GM18520 (cell line): ENCODE data around the gene DGLUCY.
A peak's percentile ranks its signal among the peaks of the same experiment; 100 is the strongest.
"Not testable (repeated sequence)": the region's sequence is repeated elsewhere in the genome, so short reads cannot be mapped to it uniquely, and the experiment has no call there.

ENCODE experiments used
- ATAC-seq: cut with Tn5 transposase; IDR thresholded peaks from one replicate; pipeline ENCODE4 v1.9.1; 2021; ENCODE audit not compliant: unreplicated experiment

Gene DGLUCY, protein sequence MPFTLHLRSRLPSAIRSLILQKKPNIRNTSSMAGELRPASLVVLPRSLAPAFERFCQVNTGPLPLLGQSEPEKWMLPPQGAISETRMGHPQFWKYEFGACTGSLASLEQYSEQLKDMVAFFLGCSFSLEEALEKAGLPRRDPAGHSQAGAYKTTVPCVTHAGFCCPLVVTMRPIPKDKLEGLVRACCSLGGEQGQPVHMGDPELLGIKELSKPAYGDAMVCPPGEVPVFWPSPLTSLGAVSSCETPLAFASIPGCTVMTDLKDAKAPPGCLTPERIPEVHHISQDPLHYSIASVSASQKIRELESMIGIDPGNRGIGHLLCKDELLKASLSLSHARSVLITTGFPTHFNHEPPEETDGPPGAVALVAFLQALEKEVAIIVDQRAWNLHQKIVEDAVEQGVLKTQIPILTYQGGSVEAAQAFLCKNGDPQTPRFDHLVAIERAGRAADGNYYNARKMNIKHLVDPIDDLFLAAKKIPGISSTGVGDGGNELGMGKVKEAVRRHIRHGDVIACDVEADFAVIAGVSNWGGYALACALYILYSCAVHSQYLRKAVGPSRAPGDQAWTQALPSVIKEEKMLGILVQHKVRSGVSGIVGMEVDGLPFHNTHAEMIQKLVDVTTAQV

DNA sequence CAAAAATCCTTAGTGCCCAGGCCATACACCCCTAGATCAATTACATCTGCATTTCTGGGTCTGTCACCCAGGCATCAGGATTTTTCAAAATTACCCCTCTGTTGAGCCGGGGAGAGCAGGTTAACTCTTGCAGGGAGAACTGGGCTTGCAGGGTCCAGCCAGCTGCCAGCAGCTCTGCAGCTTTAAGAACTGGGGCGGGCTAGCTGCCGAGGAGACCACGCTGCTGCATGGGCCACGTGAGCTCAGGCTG is at the start of gene DGLUCY:
Gene DGLUCY, plus strand, starts transcription at position 245 of the 250 bp plus-strand sequence. CDS start 46,222 bp downstream, outside the sequence.
- peak; percentile 34 for ATAC-seq

DNA sequence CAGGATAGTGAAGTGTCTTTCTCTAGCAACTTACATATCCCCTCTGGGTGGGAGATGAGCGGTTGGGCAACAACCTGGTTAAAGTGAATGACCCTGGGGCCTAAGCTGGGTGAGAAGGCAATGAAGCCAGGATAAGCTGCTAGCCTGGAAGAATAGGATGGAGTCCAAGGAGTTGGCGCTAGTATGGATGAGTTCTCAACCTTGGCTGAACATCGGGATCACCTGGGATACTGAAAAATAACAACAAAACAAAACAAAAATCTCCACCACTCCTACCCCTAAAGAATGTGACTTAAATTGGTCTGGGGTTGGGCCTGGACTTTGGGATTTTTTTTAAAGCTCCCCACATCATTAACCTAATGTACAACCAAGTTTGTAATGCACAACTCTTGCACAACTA is 48.6 kb upstream of the DGLUCY start:
- no peak for ATAC-seq

DNA sequence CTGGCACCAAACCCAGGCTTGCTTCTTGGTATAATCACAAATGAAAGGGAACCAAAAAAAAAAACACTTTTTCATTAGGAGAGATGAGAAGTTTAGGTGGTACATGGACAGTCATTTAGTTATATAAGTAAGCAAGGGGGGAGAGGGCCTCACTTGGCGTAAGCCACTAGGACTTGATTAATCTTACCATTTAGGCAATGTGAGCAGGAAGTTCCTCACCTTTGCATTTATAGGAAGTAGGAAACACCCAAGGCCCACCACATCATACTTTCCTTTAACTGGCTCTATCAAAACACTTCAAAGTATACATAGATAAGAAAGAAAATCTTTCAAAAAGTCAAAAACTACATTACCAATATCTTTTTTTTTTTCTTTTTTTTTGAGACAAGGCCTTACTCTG is 46.7 kb upstream of the DGLUCY start:
- ATAC-seq = no peak

DNA sequence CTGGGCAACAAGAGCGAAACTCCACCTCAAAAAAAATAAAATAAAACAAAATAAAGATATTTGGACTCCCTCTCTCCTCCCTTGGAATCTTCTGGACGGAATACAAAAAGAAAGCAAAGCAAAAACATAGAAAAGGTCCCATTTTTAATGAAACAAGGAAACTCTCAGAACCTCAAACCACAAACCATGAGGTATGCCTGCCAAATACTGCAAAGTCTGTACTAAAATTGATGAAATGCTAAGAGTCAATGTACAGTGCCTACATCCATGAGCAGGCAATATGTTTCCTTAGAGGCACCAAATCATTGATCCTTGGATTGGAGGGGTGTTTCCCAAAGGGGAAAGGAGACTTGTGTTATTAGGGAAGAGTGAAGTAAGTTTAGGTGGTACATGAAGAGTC is 45.2 kb upstream of the DGLUCY start:
- ATAC-seq = no peak

DNA sequence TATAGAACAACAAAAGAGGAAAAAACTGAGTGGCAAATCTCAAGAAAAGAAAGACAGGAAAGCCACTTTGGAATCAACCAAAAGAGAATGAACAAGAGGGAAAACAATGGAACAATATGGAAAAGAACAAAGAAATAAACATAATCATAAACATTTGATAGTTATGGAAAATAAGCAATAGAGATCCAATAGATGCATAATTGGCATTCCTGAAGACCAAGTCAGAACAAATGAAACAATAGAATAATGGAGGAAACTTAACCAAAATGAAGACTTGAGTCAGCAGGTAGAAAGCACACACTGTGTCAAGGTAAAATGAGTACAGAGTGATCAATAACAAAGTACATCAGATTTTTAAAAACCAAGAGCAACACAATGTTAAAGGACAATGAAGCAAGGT is 43.3 kb upstream of the DGLUCY start:
- ATAC-seq = no peak

DNA sequence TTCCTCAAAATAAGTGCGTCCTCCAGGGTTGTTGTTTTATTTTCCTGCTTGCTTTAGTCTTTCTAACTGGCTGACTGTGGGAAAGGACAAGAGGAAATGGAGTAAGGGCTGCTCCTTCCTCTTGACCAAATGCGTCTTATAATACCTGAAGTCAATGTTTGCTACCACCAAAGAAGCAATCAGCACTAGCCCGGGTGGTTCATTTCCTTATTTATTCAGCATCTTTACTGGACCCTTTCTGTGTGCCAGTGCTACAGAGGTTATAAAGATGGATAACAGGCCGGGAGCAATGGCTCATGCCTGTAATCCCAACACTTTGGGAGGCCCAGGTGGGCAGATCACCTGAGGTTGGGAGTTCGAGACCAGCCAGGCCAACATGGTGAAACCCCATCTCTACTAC is 38.3 kb upstream of the DGLUCY start:
- no peak for ATAC-seq

DNA sequence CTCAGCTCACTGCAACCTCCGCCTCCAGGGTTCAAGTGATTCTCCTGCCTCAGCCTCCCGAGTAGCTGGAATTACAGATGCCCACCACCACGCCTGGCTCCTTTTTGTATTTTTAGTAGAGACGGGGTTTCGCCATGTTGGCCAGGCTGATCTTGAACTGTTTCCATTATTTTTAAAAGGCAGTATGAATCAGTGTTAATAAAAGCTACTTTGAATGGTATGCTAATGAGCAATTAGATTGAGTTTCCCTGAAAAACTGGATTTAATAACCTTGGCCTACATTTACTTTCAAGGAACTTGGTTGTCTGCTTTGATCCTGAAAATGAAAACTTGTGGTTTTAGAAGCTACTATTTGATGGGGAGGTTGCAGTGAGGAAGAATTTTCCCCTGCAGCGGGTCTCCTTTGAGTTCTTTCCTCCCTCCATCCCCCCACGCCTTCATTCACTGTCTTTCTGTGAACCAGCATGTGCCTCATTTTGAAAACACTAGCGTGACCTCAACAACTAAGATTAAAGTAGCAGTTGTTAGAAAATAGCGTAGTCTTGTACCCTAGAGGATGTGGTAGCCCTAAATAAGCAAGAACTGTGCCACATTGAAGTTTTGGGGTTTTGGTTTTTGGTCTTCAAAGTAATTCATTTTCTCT is 35.7 kb upstream of the DGLUCY start:
- no peak for ATAC-seq

DNA sequence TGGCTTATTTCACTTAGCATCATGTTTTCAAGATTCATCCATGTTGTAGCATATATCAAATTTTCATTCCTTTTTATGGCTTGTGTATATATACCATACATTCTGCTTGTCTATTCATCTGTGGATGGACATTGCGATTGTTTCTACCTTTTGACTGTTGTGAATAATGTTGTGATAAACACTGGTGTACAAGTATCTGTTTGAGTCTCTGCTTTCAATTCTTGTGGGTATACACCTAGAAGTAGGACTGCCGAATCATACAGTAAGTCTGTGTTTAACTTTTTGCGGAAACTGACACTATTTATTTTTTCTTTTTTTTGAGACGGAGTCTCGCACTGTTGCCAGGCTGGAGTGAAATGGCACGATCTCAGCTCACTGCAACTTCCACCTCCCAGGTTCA is 33.8 kb upstream of the DGLUCY start:
- no peak for ATAC-seq

DNA sequence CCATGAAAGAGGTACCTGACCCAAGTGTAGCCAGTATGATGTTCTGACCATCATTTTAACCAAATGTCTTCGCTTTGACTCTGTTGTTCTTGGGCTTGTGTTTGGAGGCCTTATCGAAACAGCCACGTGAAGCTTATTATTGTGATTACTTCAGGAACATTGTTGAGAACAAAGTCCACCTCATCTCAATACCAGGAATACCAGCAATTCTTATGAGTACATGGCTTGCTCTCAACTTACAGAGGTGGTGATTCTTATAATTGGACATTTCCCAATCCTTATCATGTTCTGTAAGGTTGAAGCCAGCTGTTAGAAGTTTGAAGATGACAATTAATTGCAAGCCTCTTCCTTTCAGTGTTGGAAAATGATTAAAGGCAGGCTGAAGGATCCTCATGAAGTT is 31.6 kb upstream of the DGLUCY start:
- no peak for ATAC-seq

DNA sequence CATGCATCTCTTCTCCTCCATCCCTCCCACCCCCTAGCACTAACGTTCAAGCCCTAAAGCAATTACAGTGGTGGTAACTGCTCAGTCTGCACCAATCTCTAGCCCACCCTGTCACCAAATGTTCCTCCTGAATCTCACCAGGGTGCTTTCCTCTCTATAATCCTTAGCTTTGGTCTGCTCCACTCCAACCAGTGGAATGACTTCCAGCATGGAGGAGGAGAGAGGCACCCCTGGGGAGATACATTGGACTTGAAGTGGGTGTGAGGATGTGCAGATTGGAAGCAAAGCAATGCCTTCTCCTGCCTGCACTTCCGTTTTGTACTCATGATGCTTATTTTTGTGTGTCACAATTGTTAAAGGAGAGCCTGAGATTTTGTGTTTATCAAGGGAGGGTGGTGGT is 29.4 kb upstream of the DGLUCY start:
- ATAC-seq = no peak

DNA sequence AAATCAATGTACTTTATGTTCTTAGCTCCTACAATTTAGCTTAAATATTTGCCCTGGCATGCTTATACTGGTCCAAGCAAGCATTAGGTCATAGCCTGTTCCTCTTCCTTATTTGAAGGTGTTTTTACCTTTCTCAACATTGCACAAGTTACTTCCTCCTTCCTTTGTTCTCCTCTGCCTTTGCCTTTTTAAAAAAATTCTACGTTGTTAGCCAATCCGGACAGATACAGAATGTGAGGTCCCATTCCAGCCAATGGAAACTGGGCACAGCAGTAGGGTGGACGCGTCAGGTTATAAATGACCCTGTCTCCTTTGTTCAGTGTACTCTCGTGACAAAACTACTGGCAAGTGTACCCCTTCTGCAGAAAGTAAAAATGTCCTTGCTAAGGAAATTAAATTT is 26.4 kb upstream of the DGLUCY start:
- ATAC-seq = not testable (repeated sequence)

DNA sequence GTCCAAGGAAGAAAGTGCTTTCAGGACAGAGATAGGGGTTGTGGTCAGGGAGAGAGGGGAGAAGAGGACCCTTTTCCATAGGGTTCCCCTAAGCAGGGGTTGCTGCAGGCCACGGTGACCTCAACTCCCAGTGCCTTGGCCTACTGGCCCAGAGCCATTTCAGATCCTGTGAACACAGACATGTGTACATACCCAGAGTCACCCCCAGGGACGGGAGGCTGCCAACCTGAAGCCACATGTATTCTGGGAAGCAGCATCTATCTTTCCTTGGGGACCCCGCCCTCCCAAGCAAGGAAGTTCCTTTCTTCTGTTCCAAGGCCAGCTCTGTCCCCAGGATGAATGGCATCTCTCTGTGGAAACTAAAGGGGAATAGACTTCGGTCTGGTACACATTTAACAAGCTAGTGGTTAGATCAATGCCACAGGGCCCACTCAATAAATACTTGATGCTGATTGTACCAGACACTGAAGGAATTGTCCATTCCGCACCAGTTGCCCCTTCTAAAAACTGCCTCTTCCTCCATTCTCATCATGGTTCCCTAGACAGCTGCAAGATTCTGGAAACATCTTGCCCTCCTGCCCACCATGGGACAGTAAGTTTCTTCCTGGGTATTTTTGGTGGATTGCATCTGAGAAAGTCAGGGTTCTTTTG is 25.2 kb upstream of the DGLUCY start:
- ATAC-seq = no peak

DNA sequence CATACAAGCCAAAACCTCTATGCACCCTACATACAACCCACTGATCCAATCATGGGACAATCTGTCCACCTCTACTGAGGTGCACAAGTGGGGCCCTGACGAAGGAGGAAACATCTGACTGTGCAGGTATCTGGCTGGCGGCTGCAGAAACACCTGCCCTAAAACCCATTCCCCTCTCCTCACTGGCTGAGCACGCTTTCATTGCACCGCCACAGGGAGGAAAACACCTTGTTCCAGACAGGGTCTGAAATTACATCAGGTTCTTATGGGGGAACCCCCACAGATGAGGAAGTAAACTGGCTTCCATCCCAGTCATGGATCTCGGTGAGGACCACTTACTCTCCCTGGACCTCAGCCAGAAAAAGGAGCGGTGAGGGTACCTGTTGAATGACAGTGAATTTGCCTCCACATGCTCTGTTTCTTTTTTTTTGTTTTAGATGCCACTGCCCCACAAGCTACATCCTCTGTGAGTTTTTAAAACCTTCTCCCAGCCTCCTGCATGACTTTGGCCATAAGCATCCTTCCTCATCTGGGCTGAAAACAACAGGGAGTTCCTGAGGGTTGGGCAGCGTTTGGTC is 23.8 kb upstream of the DGLUCY start:
- ATAC-seq = no peak

DNA sequence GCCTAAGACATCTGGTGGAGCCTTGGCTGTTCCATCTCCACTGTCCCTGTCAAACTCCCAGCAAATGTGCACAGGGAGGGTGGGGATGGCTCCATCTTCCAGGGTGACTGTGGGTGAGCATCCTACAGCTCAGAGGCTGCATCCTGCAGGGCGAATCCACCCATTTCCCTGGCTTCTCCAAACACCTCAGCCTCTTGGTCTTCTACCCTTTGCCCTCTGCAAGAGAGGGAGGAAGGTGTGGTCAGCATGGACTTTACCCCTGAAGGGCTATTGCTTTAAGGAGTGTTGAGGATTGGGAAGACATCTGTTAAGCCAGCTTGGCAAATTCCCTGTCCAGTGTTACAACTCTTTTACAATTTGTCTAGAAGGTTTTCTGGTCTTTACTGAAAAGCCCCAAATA is 23.1 kb upstream of the DGLUCY start:
- no peak for ATAC-seq

DNA sequence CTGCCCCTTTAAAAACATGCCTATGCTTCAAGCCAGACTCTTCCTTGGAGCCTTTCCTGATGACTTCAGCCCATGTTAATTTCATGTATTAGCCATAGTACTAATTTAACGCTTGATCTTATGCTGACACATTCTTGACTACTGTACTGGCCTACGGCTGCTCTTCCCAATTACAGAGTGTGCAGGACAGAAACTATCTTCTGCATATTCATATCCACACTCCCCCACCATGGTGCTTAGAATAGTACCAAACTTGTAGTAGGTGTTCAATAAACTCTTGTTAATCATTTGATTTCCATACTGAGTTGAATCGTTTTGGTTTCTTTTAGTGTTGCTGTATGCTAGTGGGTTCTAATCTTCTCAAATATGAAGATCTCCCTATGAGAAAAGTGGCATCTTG is 21.8 kb upstream of the DGLUCY start:
- ATAC-seq = no peak

DNA sequence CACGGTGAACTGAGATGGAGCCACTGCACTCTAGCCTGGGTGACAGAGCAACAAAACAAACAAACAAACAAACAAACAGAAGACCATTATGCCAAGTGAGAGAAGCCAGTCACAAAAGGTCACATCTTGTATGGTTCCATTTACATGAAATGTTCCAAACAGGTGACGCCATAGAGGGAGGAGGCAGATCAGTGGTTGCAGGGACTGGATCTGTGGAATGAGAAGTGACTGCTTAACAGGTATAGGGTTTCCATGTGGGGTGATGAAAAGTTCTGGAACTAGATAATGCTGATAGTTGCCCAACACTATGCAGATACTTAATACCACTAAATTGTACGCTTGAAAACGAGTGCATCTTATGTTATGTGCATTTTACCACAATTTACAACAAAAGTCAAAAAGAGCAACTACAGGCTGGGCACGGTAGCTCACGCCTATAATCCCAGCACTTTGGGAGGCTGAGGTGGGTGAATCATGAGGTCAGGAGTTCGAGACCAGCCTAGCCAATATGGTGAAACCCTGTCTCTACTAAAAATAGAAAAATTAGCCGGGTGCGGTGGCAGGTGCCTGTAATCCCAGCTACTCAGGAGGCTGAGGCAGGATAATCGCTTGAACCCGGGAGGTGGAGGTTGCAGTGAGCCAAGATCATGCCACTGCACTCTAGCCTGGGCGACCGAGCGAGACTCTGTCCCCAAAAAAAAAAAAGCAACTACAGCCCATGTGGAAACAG is 20.0 kb upstream of the DGLUCY start:
- not testable (repeated sequence) for ATAC-seq

DNA sequence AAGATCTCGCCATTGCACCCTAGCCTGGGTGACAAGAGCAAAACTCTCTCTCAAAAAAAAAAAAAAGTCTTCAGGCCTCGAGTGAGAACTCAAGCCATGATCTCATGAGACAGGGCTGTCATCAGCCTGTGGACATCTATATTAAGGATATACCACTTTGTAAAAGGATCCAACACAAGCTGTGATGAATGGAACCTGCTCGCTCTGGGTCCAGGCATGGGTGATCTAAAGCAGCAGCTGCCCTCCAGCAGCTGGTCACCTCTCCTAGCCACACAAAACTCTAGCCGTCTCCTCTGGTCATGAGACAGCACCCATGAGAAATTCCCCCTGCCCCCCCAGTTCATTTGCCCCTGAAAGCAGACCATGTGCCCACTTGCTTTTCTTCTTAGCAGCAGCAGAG is 19.1 kb upstream of the DGLUCY start:
- ATAC-seq = no peak

DNA sequence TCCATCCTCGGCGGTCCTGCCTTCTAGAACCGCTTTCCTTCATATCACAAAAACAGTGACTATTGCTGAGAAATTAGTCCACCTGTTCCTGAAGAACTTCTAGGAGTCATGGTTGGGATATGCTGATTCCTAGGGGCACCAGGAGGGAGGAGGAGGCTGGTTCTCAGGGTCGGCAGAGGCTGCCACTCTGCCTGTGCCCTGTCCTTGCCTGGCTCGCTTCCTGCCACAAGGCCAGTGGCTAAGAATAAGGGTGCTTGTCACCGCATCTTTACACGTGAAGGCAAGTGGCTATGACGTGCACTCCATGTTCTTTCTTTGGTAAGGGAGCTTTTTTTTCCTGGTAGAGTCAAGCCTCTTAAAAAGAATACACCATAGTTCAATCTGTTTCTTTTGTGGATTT is 18.7 kb upstream of the DGLUCY start:
- no peak for ATAC-seq

DNA sequence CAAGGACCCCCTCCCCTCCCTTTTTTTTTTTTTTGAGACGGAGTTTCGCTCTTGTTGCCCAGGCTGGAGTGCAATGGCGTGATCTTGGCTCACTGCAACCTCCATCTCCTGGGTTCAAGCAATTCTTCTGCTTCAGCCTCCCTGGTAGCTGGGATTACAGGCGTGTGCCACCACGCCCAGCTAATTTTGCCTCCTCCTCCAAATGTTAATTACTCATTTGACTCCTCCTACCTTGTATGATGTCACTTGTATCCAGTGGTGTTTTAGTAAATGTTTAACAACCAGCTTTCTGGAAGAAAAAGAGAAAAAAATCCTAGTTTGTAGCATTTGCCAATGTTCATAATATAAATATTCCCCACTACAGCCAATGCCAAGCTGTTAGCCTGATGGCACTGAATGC is 16.2 kb upstream of the DGLUCY start:
- not testable (repeated sequence) for ATAC-seq

DNA sequence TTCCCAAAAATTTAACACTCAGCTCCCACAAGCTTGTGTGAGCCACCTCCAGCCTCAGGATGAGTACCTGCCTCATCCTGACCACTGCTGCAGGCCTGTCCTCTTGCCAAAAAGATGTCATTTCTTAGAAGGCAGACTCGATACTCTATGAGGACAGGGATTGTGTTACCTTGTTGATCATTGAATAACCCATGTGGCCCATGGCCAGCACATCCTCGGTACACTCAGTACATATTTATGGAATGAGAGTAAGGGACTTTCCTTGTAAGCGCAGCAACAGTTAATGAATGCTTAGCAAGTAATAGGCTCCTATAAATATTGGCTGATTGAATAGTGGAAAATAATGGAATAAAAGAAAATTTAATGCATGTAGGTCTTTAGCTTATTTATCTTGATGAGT is 15.3 kb upstream of the DGLUCY start:
- no peak for ATAC-seq

DNA sequence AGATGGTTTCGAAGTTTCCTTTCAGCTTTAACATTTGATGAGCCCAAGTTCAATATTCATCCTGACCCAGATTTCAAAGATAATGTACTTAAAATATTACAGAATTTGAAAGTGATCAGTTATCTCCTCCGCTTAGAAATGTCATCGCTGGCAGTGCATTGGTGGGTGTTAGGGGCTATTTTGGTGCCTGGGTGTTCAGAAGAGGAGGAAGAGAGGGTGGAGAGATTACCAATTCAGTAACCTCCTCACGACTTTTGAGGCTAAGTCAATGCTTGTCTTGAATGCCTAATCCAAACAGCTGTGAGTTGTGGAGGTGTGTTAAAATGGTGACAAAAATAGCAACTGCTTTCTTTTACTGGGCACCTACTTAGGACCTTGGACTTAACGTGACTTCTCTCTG is 13.8 kb upstream of the DGLUCY start:
- ATAC-seq = no peak
